Measurements from ENCODE around the gene CYB5R4. TPM values are rescaled to one million over a fixed set of nuclear protein-coding genes. Genes with fewer than 3 reads are reported as not detected.
"Not testable (repeated sequence)": the region's sequence is repeated elsewhere in the genome, so short reads cannot be mapped to it uniquely, and the experiment has no call there.

CYB5R4 gene
- polyA plus RNA-seq, 1 of the 3 experiments (the other 2 are of a cell fraction) = 3.3 TPM

- TF ChIP-seq USF2 (IDR thresholded peaks at IDR 0.05; ENCODE audit: borderline replicate concordance, low read depth, low read length) = no peak
- TF ChIP-seq SIN3A (IDR thresholded peaks at IDR 0.05; ENCODE audit: borderline replicate concordance, low read depth, low read length) = no peak
- TF ChIP-seq TAF1 (IDR thresholded peaks at IDR 0.05; ENCODE audit: borderline replicate concordance, low read depth, low read length) = no peak
Measured at GRCh38 chr6:83905648-83906047, 46.2 kb downstream of the CYB5R4 start (continued).

GRCh38 chr6:83907623-83908390 is 48.3 kb downstream of the CYB5R4 start:
- H3K4me3 ChIP-seq (ENCODE audit: low read depth in 2 of 2, low read length in 1 of 2); H3K4me1 ChIP-seq (ENCODE audit: control insufficient read depth in 1 of 2, insufficient read depth in 2 of 2, low read depth in 1 of 2, low read length in 1 of 2); DNase-seq; H3K27me3 ChIP-seq (ENCODE audit: insufficient read depth); H3F3A ChIP-seq (replicated peaks; ENCODE audit: insufficient read depth); H3K9me3 ChIP-seq; H4K20me1 ChIP-seq (ENCODE audit: insufficient read depth); H3K36me3 ChIP-seq (replicated peaks in 1 of 2; ENCODE audit: control insufficient read depth in 1 of 2, insufficient read depth in 2 of 2, low read length in 1 of 2); H2AFZ ChIP-seq (ENCODE audit: low read depth); H3K9ac ChIP-seq; H3K9me2 ChIP-seq; CTCF ChIA-PET; POLR2A ChIA-PET; H3K4me2 ChIP-seq; H3K27ac ChIP-seq (ENCODE audit: low read depth in 2 of 2, low read length in 1 of 2): not testable (repeated sequence)
- peaks cover 14% of the 10 kb centered on the region; the same call in 1 of the 2 replicates for H3K79me2 ChIP-seq (ENCODE audit: insufficient read depth)
- 0 out of 2 replicates have a peak, but pooled peaks have one; percentile 5 for TF ChIP-seq TCF12 (IDR thresholded peaks at IDR 0.05)
- WGBS (ENCODE audit: low lambda C conversion rate) = 83% methylated on average over 5 of the region's 5 CpGs

GRCh38 chr6:83908813-83909212 is 49.3 kb downstream of the CYB5R4 start:
- ChIA-PET CTCF (no interaction called here), POLR2A (no interaction called here)
- H3K27me3 ChIP-seq (ENCODE audit: insufficient read depth) = no peaks in the 10 kb centered on the region
- no peaks in the 10 kb centered on the region; a peak in 1 of 4 replicates for H3K4me1 ChIP-seq (ENCODE audit: control insufficient read depth in 1 of 2, insufficient read depth in 2 of 2, low read depth in 1 of 2, low read length in 1 of 2)
- H3K79me2 ChIP-seq (ENCODE audit: insufficient read depth) = peaks cover 12% of the 10 kb centered on the region; the same call in 1 of the 2 replicates
- WGBS (ENCODE audit: low lambda C conversion rate) = 72% methylated on average over 2 of the region's 2 CpGs
- no peak for TF ChIP-seq CHD2 (IDR thresholded peaks at IDR 0.05; ENCODE audit: low read length, partially characterized antibody)
- TF ChIP-seq RXRA (IDR thresholded peaks at IDR 0.05; ENCODE audit: borderline replicate concordance, low read depth) = peak; percentile 29; the same call in 1 of the 2 replicates
- no peaks in the 10 kb centered on the region for H3K9me3 ChIP-seq
- no peak overlapping the region for H3K4me3 ChIP-seq (ENCODE audit: low read depth in 2 of 2, low read length in 1 of 2)
- no peaks in the 10 kb centered on the region for H3K9me2 ChIP-seq
- H3K9ac ChIP-seq = no peak overlapping the region
- no peaks in the 10 kb centered on the region for H4K20me1 ChIP-seq (ENCODE audit: insufficient read depth)
- no peak overlapping the region for H2AFZ ChIP-seq (ENCODE audit: low read depth)
- peaks cover 4% of the 10 kb centered on the region for H3F3A ChIP-seq (replicated peaks; ENCODE audit: insufficient read depth)
- no peak overlapping the region for H3K27ac ChIP-seq (ENCODE audit: low read depth in 2 of 2, low read length in 1 of 2)
- H3K4me2 ChIP-seq = no peak overlapping the region
- H3K36me3 ChIP-seq (replicated peaks in 1 of 2; ENCODE audit: control insufficient read depth in 1 of 2, insufficient read depth in 2 of 2, low read length in 1 of 2) = peaks cover 0 to 5% of the 10 kb centered on the region in 2 experiments
- DNase-seq = no peak

- H3K79me2 ChIP-seq (ENCODE audit: insufficient read depth) = no peaks in the 10 kb centered on the region; the same call in 1 of the 2 replicates
- H3K27me3 ChIP-seq (ENCODE audit: insufficient read depth) = no peaks in the 10 kb centered on the region
- H3K36me3 ChIP-seq (replicated peaks in 1 of 2; ENCODE audit: control insufficient read depth in 1 of 2, insufficient read depth in 2 of 2, low read length in 1 of 2) = peaks cover 0 to 8% of the 10 kb centered on the region in 2 experiments
- no peak overlapping the region for H3K4me3 ChIP-seq (ENCODE audit: low read depth in 2 of 2, low read length in 1 of 2)
- no peak overlapping the region for H3K27ac ChIP-seq (ENCODE audit: low read depth in 2 of 2, low read length in 1 of 2)
- ChIA-PET POLR2A (no interaction called here), CTCF (interaction anchor here (0.9 kb wide), 1 partner anchor 20 kb away, joined by 3 read pairs; no protein-coding TSS in a partner anchor)
- H4K20me1 ChIP-seq (ENCODE audit: insufficient read depth) = no peaks in the 10 kb centered on the region
- DNase-seq = no peak
- peaks cover 4% of the 10 kb centered on the region for H3F3A ChIP-seq (replicated peaks; ENCODE audit: insufficient read depth)
- no peaks in the 10 kb centered on the region for H3K9me2 ChIP-seq
- H3K9me3 ChIP-seq = no peaks in the 10 kb centered on the region
- no peak overlapping the region for H2AFZ ChIP-seq (ENCODE audit: low read depth)
- no peaks in the 10 kb centered on the region; a peak in 1 of 4 replicates for H3K4me1 ChIP-seq (ENCODE audit: control insufficient read depth in 1 of 2, insufficient read depth in 2 of 2, low read depth in 1 of 2, low read length in 1 of 2)
- H3K9ac ChIP-seq = no peak overlapping the region
- no peak overlapping the region for H3K4me2 ChIP-seq
- TF ChIP-seq USF2 (IDR thresholded peaks at IDR 0.05; ENCODE audit: borderline replicate concordance, low read depth, low read length) (no peak), SMC3 (IDR thresholded peaks at IDR 0.05; ENCODE audit: low read depth, low read length) (no peak), PBX3 (IDR thresholded peaks at IDR 0.05) (no peak), GATA2 (CRISPR knock-in tag; IDR thresholded peaks at IDR 0.05) (no peak), ZBTB33 (IDR thresholded peaks at IDR 0.05; ENCODE audit: borderline replicate concordance, low read depth) (no peak), CHD2 (IDR thresholded peaks at IDR 0.05; ENCODE audit: low read length, partially characterized antibody) (no peak), NRF1 (IDR thresholded peaks at IDR 0.05; ENCODE audit: low read depth, low read length) (no peak), RFX5 (IDR thresholded peaks at IDR 0.05; ENCODE audit: low read length) (no peak), TCF12 (IDR thresholded peaks at IDR 0.05) (no peak), MAX (IDR thresholded peaks at IDR 0.05; ENCODE audit: low read depth) (no peak)
Measured at GRCh38 chr6:83911278-83911677, 51.8 kb downstream of the CYB5R4 start.
